ENCODE results near the gene TFB2M. TPM values are rescaled to one million over a fixed set of nuclear protein-coding genes. Genes with fewer than 3 reads are reported as not detected.

Gene TFB2M
- total RNA-seq, 1 donor from 2014 or later = 17.3 TPM

GRCh38 chr1:246558041-246558440 is 8.0 kb downstream of the TFB2M start:
- Histone ChIP-seq H3K4me1 (ENCODE audit: insufficient read depth, low read length) (no peaks in the 10 kb centered on the region), H3K27ac (ENCODE audit: low read depth, low read length) (no peak overlapping the region), H3K9ac (ENCODE audit: low read length) (no peak overlapping the region), H3K4me2 (ENCODE audit: low read length) (no peak overlapping the region), H3K36me3 (ENCODE audit: insufficient read depth, low read length) (peaks cover 19% of the 10 kb centered on the region), H2AFZ (ENCODE audit: low read depth, low read length) (no peak overlapping the region), H3K27me3 (ENCODE audit: insufficient read depth, low read length) (no peaks in the 10 kb centered on the region), H4K20me1 (ENCODE audit: insufficient read depth, low read length) (peaks cover 14% of the 10 kb centered on the region), H3K79me2 (ENCODE audit: insufficient read depth, low read length) (peaks cover 49% of the 10 kb centered on the region), H3K4me3 (ENCODE audit: insufficient read depth, low read depth, low read length) (no peak overlapping the region), H3K9me3 (ENCODE audit: insufficient read depth, low read depth, low read length) (no peaks in the 10 kb centered on the region)
- Mint-ChIP-seq H3K4me1 (ENCODE audit: low read depth, unreplicated experiment) (no peaks in the 10 kb centered on the region), H3K4me3 (ENCODE audit: unreplicated experiment) (no peak overlapping the region), H3K9me3 (ENCODE audit: unreplicated experiment) (no peaks in the 10 kb centered on the region), H3K36me3 (ENCODE audit: low read depth, unreplicated experiment) (peaks cover 15% of the 10 kb centered on the region), H3K27me3 (ENCODE audit: low read depth, unreplicated experiment) (no peaks in the 10 kb centered on the region), H3K27ac (ENCODE audit: unreplicated experiment) (no peak overlapping the region)
- FAIRE-seq (no peak), DNase-seq (ENCODE audit: low read depth) (no peak)
- no peak for TF ChIP-seq CTCF (IDR thresholded peaks at IDR 0.05; ENCODE audit: insufficient read depth, low read depth, low read length)
- TF ChIP-seq EZH2 (IDR thresholded peaks at IDR 0.05; ENCODE audit: insufficient read depth, low read length) = no peak

GRCh38 chr1:246554201-246554600 is 11.9 kb downstream of the TFB2M start:
- Mint-ChIP-seq H3K4me3 (ENCODE audit: unreplicated experiment) (no peak overlapping the region), H3K27ac (ENCODE audit: unreplicated experiment) (no peak overlapping the region), H3K4me1 (ENCODE audit: low read depth, unreplicated experiment) (no peaks in the 10 kb centered on the region), H3K27me3 (ENCODE audit: low read depth, unreplicated experiment) (no peaks in the 10 kb centered on the region), H3K9me3 (ENCODE audit: unreplicated experiment) (no peaks in the 10 kb centered on the region), H3K36me3 (ENCODE audit: low read depth, unreplicated experiment) (peaks cover 17% of the 10 kb centered on the region)
- Histone ChIP-seq H3K4me1 (ENCODE audit: insufficient read depth, low read length) (no peaks in the 10 kb centered on the region), H3K27ac (ENCODE audit: low read depth, low read length) (no peak overlapping the region), H3K79me2 (ENCODE audit: insufficient read depth, low read length) (peaks cover 36% of the 10 kb centered on the region), H3K9me3 (ENCODE audit: insufficient read depth, low read depth, low read length) (no peaks in the 10 kb centered on the region), H4K20me1 (ENCODE audit: insufficient read depth, low read length) (peaks cover 23% of the 10 kb centered on the region), H3K9ac (ENCODE audit: low read length) (no peak overlapping the region), H3K4me2 (ENCODE audit: low read length) (no peak overlapping the region), H3K27me3 (ENCODE audit: insufficient read depth, low read length) (no peaks in the 10 kb centered on the region), H3K4me3 (ENCODE audit: insufficient read depth, low read depth, low read length) (no peak overlapping the region), H3K36me3 (ENCODE audit: insufficient read depth, low read length) (peaks cover 33% of the 10 kb centered on the region), H2AFZ (ENCODE audit: low read depth, low read length) (no peak overlapping the region)
- no peak for FAIRE-seq
- TF ChIP-seq CTCF (IDR thresholded peaks at IDR 0.05; ENCODE audit: insufficient read depth, low read depth, low read length) (no peak), EZH2 (IDR thresholded peaks at IDR 0.05; ENCODE audit: insufficient read depth, low read length) (no peak)
- DNase-seq (ENCODE audit: low read depth) = no peak

- Histone ChIP-seq H2AFZ (ENCODE audit: low read depth, low read length) (no peak overlapping the region), H3K79me2 (ENCODE audit: insufficient read depth, low read length) (peaks cover 27% of the 10 kb centered on the region), H3K27ac (ENCODE audit: low read depth, low read length) (no peak overlapping the region), H3K4me2 (ENCODE audit: low read length) (no peak overlapping the region), H3K36me3 (ENCODE audit: insufficient read depth, low read length) (peaks cover 31% of the 10 kb centered on the region), H3K27me3 (ENCODE audit: insufficient read depth, low read length) (no peaks in the 10 kb centered on the region), H4K20me1 (ENCODE audit: insufficient read depth, low read length) (peaks cover 22% of the 10 kb centered on the region), H3K4me1 (ENCODE audit: insufficient read depth, low read length) (no peaks in the 10 kb centered on the region), H3K9ac (ENCODE audit: low read length) (no peak overlapping the region), H3K4me3 (ENCODE audit: insufficient read depth, low read depth, low read length) (no peak overlapping the region), H3K9me3 (ENCODE audit: insufficient read depth, low read depth, low read length) (no peaks in the 10 kb centered on the region)
- FAIRE-seq = no peak
- TF ChIP-seq EZH2 (IDR thresholded peaks at IDR 0.05; ENCODE audit: insufficient read depth, low read length) = no peak
- no peak for TF ChIP-seq CTCF (IDR thresholded peaks at IDR 0.05; ENCODE audit: insufficient read depth, low read depth, low read length)
- Mint-ChIP-seq H3K4me3 (ENCODE audit: unreplicated experiment) (no peak overlapping the region), H3K27ac (ENCODE audit: unreplicated experiment) (no peak overlapping the region), H3K9me3 (ENCODE audit: unreplicated experiment) (no peaks in the 10 kb centered on the region), H3K4me1 (ENCODE audit: low read depth, unreplicated experiment) (no peaks in the 10 kb centered on the region), H3K27me3 (ENCODE audit: low read depth, unreplicated experiment) (no peaks in the 10 kb centered on the region), H3K36me3 (ENCODE audit: low read depth, unreplicated experiment) (peaks cover 20% of the 10 kb centered on the region)
- DNase-seq (ENCODE audit: low read depth) = no peak
Measured at GRCh38 chr1:246552110-246552509, 14.0 kb downstream of the TFB2M start.
